ENCODE results near the gene HAUS7. TPM values are rescaled to one million over a fixed set of nuclear protein-coding genes. Genes with fewer than 3 reads are reported as not detected.

HAUS7 gene
- total RNA-seq, 1 donor from 2014 or later, result 22.3 TPM

GRCh38 chrX:153413731-153414130, 56.6 kb downstream of the HAUS7 start:
- H3K27me3 Mint-ChIP-seq, result peaks cover 18% of the 10 kb centered on the region
- H3K4me1 Mint-ChIP-seq (ENCODE audit: low read depth), result no peaks in the 10 kb centered on the region
- H3K27ac Mint-ChIP-seq, result no peak overlapping the region
- H3K9me3 Mint-ChIP-seq (ENCODE audit: low read depth), result peaks cover 12% of the 10 kb centered on the region
- no peak for TF ChIP-seq CTCF (IDR thresholded peaks at IDR 0.05; ENCODE audit: unreplicated experiment)
- H3K36me3 Mint-ChIP-seq (ENCODE audit: insufficient read depth), result no peaks in the 10 kb centered on the region
- DNase-seq (ENCODE audit: low spot score, unreplicated experiment), result no peak
- no peak overlapping the region for H3K4me3 Mint-ChIP-seq (ENCODE audit: low read depth)

- H3K36me3 Mint-ChIP-seq (ENCODE audit: insufficient read depth), result no peaks in the 10 kb centered on the region
- no peaks in the 10 kb centered on the region for H3K4me1 Mint-ChIP-seq (ENCODE audit: low read depth)
- DNase-seq (ENCODE audit: low spot score, unreplicated experiment), result no peak
- no peak overlapping the region for H3K4me3 Mint-ChIP-seq (ENCODE audit: low read depth)
- no peak overlapping the region for H3K27ac Mint-ChIP-seq
- peaks cover 12% of the 10 kb centered on the region for H3K9me3 Mint-ChIP-seq (ENCODE audit: low read depth)
- peaks cover 18% of the 10 kb centered on the region for H3K27me3 Mint-ChIP-seq
- TF ChIP-seq CTCF (IDR thresholded peaks at IDR 0.05; ENCODE audit: unreplicated experiment), result no peak
Measured at GRCh38 chrX:153412746-153413720, 57.3 kb downstream of the HAUS7 start.

GRCh38 chrX:153411988-153412574, 58.3 kb downstream of the HAUS7 start:
- Mint-ChIP-seq H3K9me3 (ENCODE audit: low read depth) (peaks cover 6% of the 10 kb centered on the region), H3K27ac (no peak overlapping the region), H3K4me1 (ENCODE audit: low read depth) (no peaks in the 10 kb centered on the region), H3K4me3 (ENCODE audit: low read depth) (no peak overlapping the region), H3K27me3 (peaks cover 18% of the 10 kb centered on the region), H3K36me3 (ENCODE audit: insufficient read depth) (no peaks in the 10 kb centered on the region)
- no peak for DNase-seq (ENCODE audit: low spot score, unreplicated experiment)
- no peak for TF ChIP-seq CTCF (IDR thresholded peaks at IDR 0.05; ENCODE audit: unreplicated experiment)

- TF ChIP-seq CTCF (IDR thresholded peaks at IDR 0.05; ENCODE audit: unreplicated experiment), result no peak
- Mint-ChIP-seq H3K27ac (no peak within 1 kb of the TSS), H3K27me3 (peaks cover 22% of the 10 kb centered on the region)
Measured at GRCh38 chrX:153411255-153411987, 59.0 kb downstream of the HAUS7 start, which contains the start of gene ZFP92. Gene ZFP92 (plus strand): TSS chrX:153411472. CDS start chrX:153418323, 6,851 bp downstream.

GRCh38 chrX:153410888-153411254, 59.5 kb downstream of the HAUS7 start:
- Mint-ChIP-seq H3K4me1 (ENCODE audit: low read depth) (no peaks in the 10 kb centered on the region), H3K27ac (no peak overlapping the region), H3K36me3 (ENCODE audit: insufficient read depth) (no peaks in the 10 kb centered on the region), H3K27me3 (peaks cover 24% of the 10 kb centered on the region), H3K4me3 (ENCODE audit: low read depth) (peak overlapping the region; percentile 63), H3K9me3 (ENCODE audit: low read depth) (peaks cover 5% of the 10 kb centered on the region)
- no peak for DNase-seq (ENCODE audit: low spot score, unreplicated experiment)
- no peak for TF ChIP-seq CTCF (IDR thresholded peaks at IDR 0.05; ENCODE audit: unreplicated experiment)

More at GRCh38 chrX:153411255-153411987, 59.0 kb downstream of the HAUS7 start, which contains the start of gene ZFP92:
- Mint-ChIP-seq H3K9me3 (ENCODE audit: low read depth) (peaks cover 6% of the 10 kb centered on the region), H3K4me3 (ENCODE audit: low read depth) (peak within 1 kb of the TSS; percentile 63), H3K36me3 (ENCODE audit: insufficient read depth) (no peaks in the 10 kb centered on the region), H3K4me1 (ENCODE audit: low read depth) (no peaks in the 10 kb centered on the region)
- no peak for DNase-seq (ENCODE audit: low spot score, unreplicated experiment)
